HG03139 (cell line): ENCODE data around the gene LPCAT1.

Experiments used
- ATAC-seq: cut with Tn5 transposase; IDR thresholded peaks from one replicate; pipeline ENCODE4 v1.9.1; 2021; ENCODE audit not compliant: unreplicated experiment

Gene LPCAT1

GRCh38 chr5:1414311-1415058, 109.3 kb downstream of the LPCAT1 start:
- ATAC-seq = no peak

- no peak for ATAC-seq
These were observed 110.0 kb downstream of the LPCAT1 start for GRCh38 chr5:1413611-1414241.

GRCh38 chr5:1413211-1413610, 110.5 kb downstream of the LPCAT1 start:
- no peak for ATAC-seq

GRCh38 chr5:1412621-1413020, 111.1 kb downstream of the LPCAT1 start:
- no peak for ATAC-seq

- ATAC-seq = no peak
These were observed 111.6 kb downstream of the LPCAT1 start for GRCh38 chr5:1412163-1412562.
